Endometrial microvascular endothelial cells (primary cell): ENCODE data around the gene PANK3. TPM values are rescaled to one million over a fixed set of nuclear protein-coding genes. Genes with fewer than 3 reads are reported as not detected.
"Not testable (repeated sequence)": the region's sequence is repeated elsewhere in the genome, so short reads cannot be mapped to it uniquely, and the experiment has no call there.

Source experiments
- in situ Hi-C: cut with HindIII; loops from 2 replicates; pipeline ENCODE4 v1.10.0; 2017; ENCODE audit warnings: low sequenced_read_pairs, low pct_unique_long_range_greater_than_20kb; ENCODE audit errors: inconsistent ontology term
- total RNA-seq: library from RNA; depleted of rRNA; stranded (reverse); fragments of >200 nt; gene quantifications from one replicate; pipeline ENCODE4 v1.2.3, GENCODE V29; 2015; ENCODE audit errors: inconsistent ontology term

Gene PANK3
- total RNA-seq, 1 donor from 2014 or later = 23.6 TPM

DNA sequence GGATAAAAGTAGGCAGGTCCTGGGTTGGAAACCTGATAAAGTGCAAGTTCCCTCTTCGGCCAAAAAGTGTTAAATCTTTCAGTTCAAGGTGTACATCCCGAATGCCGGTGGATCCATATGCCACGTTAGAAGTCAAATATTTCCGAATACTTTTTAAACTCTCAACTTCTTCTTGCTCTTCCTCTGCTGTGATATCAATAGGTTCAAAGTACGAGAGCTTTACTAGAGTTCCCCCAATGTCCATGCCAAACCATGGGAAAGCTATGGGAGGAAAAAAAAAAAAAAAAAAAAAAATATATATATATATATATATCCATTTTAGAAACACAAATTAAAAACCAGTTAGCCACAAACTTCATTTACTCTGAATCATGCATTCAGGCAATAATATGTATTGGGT, 10.4 kb downstream of the PANK3 start:
- in situ Hi-C loops = no loop called here

DNA sequence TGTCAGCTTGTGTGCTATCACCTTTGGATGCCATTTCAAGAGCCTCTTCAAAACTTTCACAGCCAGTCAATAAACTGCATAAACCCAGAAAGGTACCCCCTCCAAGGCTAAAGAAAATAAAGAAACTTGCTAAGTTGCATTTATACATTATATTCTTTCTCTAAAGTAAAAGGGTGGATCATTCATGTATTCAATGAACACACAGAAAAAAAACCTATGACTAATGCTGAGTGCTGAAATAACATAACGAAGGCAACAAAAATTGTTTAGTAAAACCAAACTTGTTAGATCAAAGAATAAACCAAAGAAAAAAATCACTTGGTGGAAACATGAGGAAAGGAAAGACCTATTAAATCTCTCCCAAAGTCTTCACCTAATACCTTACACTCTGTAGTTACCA, 15.2 kb downstream of the PANK3 start:
- in situ Hi-C loops = no loop called here

DNA sequence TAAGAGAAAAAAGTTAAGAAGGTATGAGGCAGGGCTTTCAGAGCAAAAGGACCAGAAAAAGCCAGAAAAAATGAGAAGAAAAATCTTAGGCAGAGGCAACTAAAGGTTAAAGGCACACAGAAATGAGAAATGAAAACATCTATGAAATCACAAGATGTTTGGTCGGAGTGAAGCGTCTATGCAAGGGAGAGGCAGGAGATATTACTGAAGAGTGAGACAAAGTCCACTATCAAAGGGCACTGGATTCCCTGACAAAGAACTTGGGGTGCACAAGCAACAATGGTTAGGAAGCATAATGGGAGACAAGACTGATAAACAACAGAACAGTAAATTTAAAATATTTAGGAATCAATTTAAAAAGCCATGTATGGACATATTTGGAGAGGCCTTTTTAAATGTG, 16.9 kb downstream of the PANK3 start:
- in situ Hi-C loops = no loop called here

DNA sequence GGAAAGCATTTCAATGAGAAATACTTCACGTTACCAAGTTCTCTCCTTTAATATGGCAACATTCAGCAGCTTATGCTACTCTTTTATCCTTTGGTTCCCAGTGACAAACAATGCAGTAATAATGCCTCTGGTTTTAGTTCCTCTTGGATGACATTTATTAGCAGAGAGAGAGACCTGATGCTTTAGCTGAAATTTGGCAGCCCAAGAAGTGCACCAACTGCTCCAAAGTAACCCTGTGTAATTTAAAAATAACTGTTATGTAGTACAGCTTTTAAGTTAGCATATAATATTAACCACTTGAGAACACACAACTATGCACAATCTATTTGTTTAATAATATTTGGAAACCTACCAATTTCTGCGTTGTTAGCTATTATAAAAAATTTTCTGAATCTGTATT, 21.8 kb downstream of the PANK3 start:
- in situ Hi-C loops = no loop called here

DNA sequence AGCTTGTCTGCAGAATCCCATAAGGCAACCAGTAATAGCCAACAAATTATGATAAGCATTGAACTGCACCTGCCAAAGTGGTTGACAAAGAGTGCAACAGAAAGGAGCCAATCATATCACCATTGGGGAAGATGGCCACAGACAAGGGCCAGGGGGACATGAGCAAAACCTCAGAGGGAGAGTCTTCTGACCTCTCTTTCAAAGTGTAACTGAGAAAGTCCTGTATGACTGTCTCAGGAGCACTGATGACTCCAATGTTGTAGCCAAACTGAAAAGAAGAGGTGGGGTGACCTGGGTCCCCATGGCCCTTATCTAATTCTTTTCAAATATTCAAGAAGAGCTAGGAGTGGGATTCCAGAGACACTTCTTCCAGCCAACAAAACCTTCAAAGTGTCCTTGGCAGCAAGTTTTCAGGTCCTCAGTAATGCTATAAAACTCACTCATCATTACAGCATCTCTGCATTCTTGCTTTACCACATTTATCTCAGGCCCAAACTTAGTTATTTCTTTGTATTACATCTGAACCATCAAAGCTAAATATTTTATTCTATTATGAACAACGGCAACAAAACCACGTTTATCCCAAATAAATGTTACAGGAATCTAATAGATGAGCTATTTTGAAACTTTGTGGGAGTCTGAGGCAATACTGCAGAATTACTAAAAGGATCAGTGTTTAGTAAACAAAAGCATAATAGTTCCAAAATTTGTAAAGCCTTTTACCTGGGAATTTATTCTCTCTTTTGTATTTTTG, 25.6 kb downstream of the PANK3 start:
- in situ Hi-C loops = no loop called here

DNA sequence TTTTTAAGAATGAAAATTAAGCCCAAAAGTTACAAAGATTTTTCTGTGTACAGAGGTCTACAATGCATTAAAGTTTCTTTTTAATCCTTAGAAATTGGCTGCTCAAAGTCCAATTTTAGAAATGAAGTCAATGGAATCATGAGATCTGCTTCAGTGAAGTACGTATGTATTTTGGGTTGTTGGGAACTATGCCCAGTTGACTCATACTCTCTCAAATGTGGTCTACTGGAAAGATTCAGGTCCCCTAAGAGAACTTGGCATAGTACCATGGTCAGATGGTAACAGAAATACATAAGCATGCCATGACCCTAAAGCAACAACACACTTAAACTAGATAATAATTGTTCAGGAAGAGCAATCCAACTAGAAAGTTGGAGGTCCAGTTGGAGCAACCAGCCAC, 27.0 kb downstream of the PANK3 start:
- in situ Hi-C loops = no loop called here

DNA sequence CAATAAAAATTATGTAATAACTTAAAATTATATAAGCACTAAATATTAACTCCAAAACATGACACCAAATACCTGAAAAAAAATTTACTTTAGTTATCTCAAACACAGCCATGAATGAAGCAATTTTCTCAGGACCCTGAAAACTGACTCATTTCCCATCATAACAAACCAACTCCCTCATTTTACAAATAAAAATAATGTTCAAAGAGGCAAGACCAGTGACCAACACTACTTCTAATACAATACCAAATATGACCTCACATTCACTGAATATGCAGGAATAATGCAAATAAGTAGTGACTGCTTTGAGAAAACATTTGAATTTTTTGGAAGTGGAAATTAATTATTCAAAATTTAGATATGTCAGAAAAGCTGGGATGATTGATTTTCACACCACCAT, 28.5 kb downstream of the PANK3 start:
- in situ Hi-C loops = no loop called here

DNA sequence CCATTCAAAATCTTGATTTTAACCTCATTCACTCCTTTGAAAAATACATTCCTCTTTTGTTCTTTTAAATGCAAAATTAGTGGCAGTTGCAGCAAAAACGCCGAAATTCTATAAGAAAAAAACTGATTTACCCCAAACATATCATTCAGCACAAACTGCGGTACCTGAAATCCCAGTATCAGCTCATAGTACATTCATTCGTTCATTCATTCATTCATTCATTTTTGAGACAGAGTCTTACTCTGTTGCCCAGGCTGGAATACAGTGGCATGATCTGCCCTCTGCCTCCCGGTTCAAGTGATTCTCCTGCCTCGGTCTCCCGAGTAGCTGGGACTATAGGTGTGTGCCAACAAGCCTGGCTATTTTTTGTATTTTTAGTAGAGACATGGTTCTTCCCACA, 29.6 kb downstream of the PANK3 start:
- in situ Hi-C loops = no loop called here

DNA sequence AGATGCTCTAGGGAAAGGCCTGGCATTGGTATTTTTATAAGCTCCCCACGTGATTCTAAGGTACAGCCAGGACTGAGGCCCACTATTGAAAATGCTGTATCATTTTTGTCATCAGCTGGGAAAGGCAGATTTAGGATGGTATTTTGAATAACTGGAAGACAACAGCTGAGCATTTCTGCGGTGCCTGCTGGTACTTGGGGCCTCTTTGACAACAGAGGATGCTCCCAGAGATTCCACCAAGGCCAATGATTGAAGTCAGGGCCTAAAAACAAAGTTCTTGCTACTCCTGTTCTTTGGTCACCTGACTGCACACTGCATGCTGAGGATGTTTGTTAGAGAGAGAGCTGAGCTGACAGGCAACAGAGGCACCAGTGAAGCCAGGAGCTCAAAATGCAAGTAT, 42.0 kb downstream of the PANK3 start:
- in situ Hi-C loops = no loop called here

DNA sequence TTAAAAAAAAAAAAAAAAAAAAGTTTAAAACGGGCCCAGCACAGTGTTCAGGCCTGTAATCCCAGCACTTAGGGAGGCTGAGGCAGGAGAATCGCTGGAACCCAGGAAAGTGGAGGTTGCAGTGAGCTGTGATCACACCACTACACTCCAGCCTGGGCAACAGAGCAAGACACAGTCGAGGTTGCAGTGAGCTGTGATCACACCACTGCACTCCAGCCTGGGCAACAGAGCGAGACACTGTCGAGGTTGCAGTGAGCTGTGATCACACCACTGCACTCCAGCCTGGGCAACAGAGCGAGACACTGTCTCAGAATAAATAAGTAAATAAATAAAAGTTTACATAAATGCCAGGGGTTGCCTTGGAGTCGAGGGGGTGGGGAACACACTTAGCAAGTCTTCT, 44.8 kb downstream of the PANK3 start:
- in situ Hi-C loops = not testable (repeated sequence)

DNA sequence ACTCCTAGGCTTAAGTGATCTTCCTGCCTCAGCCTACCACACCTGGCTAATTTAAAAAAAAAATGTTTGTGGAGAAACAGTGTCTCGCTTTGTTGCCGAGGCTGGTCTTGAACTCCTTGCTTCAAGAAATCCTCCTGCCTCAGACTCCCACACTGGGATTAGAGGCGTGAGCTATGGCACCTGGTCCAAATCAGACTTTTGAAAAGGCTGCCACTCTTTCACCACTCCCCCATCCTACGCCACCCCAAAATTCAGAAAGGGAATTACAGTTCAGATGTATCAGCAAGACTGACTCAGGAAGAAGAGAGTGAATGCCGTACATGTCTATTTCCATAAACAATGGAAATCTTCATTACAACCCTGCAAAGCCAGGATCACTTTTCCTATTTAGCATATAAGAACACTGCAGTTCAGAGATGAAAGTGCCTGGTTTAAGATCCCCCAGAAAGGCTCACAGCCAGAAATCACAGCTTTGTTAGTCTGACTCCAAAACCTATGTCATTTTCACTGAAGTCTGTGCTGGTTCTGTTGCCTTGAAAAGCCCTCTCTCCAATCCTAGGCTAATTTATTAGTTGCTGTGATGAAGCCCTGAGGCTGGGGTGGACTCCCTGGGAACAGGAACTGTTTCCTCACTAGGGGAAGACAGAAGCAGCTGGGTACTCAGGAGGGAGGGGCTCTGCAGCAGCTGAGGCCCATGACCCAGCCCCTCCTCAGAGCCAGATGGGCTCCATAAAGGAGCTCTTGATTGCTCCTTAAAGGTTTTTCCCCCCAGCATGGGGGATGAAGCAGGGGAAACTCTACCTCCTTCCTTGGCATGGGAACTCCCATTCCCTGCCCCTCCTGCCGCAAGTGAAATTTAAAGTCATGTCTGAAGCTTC, 46.9 kb downstream of the PANK3 start:
- in situ Hi-C loops = no loop called here

DNA sequence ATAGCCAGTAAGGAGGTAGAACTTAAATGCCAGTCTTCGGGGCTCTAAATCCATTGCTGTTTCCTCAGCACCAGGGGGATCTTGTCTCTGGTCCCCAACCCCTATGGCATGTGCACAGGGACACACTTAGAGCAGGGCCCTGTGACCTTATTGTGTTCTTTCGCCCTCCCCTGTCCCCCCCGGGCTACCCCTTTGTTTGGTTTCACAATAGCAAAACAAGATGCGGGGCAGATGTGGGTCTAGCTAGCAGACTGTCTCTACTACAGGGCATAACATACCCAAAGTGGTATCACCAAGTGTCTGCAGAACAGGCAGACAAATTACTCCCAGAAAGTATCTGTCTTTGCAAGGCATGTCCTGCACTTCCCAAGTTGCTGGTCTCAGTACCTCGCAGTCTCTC, 48.0 kb downstream of the PANK3 start:
- in situ Hi-C loops = no loop called here

DNA sequence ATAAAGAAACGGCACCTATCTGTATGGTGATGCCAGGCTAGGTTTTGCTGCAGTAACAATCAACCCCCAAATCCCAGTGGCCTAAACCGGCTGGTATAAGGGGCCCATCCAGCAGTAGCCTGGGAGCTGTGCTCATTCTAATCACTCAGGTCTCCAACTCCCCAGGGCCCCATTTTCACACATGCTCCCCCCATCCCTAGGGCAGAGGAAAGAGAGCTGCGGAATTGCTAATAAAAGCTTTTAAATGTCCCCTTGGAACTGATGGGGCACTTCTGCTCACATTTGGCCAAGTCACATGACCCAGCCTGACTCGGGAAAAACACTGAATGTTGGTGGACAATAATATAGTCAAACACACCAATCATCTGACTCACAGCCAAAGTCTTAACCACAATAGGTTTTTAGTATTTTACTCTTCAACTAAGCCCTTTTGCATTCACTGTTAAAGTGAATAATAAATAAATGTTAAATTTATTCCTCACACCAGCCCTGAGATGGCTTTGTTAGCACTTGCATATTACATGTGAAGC, 48.5 kb downstream of the PANK3 start:
- in situ Hi-C loops = no loop called here

DNA sequence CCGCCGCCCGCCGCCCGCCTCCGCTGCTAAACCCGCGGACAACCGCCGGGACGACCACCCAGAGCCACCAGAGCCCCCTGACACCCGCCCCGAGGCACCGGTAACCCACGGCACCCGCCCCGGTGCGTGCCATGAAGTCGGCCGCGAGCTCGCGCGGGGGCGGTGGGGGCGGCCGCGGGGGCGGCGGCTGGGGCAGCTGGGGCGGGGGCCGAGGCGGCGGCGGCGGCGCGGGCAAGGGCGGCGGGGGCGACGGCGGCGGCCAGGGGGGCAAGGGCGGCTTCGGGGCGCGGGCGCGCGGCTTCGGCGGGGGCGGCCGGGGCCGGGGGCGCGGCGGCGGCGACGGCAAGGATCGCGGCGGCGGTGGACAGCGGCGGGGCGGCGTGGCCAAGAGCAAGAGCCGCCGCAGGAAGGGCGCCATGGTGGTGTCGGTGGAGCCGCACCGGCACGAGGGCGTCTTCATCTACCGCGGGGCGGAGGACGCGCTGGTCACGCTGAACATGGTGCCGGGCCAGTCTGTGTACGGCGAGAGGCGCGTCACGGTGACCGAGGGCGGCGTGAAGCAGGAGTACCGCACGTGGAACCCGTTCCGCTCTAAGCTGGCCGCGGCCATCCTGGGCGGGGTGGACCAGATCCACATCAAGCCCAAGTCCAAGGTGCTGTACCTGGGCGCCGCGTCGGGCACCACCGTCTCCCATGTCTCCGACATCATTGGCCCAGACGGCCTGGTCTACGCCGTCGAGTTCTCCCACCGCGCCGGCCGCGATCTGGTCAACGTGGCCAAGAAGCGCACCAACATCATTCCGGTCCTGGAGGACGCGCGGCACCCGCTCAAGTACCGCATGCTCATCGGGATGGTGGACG, 49.6 kb downstream of the PANK3 start:
- in situ Hi-C loops = no loop called here

DNA sequence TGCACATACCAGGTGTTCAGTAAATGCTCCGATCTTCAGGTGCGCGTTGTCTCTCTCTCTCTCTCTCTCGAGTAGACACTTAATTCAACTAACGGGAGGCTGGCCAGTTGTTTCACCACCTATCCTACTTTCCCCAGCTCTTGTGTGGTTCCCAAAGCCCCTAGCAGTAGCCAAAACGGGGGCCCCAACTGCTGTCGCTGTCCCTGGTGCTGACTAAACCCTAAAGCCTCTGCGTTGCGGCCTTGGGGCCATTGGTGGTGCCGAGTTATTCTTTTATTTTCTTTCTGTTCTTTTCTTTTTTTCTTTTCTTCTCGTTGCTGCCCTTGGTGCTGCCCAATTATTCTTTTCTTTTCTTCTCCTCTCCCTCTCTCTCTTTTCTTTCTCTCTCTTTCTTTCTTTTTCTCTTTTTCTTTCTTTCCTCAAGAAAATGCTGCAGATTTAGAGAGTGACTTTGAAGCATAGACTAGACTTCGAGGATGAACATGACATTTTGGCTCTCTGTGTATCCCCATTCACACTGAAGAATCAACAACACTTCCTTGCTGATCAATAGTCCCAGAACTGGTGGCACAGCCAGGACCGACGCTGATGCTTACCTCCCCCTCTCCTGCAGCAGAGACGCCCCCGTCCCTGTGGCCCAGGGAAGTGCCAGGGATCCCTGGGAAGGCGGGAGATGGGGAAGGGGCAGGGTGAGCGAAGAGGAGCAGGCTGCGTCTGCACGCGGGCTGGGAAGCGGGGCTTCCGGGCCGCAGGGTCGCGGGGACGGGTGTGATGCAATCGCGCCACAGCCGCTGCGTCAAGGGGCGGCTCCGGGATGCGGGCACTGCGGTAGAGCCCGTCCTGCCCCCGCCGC, 50.4 kb downstream of the PANK3 start, which contains the start of gene FBLL1:
FBLL1 (plus strand) TSS at position 785 of the 853 bp plus-strand sequence. CDS start 200 bp downstream, outside the sequence.
- in situ Hi-C loops = no loop called here

DNA sequence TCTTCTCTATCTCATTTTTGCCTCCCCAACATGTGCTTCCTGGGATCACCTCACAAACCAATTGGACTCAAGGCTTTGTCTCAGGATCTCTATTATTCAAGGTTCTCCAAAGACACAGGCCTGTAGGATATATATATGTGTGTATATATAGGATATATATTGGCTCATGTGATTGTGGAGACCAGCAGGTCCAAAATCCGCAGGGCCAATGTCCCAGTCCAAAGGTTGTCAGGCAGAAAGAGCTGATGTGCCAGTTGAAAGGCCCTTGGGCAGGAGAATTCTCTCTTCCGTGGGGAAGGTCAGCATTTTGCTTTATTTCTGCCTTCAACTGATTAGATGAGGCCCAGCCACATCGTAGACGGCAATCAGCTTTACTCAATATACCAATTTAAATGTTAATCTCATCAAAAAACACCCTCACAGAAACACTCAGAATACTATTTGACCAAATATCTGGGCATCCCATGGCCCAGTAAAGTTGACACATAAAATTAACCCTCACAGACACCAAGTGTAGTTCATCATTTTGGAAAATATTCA, 51.3 kb downstream of the PANK3 start:
- in situ Hi-C loops = no loop called here

DNA sequence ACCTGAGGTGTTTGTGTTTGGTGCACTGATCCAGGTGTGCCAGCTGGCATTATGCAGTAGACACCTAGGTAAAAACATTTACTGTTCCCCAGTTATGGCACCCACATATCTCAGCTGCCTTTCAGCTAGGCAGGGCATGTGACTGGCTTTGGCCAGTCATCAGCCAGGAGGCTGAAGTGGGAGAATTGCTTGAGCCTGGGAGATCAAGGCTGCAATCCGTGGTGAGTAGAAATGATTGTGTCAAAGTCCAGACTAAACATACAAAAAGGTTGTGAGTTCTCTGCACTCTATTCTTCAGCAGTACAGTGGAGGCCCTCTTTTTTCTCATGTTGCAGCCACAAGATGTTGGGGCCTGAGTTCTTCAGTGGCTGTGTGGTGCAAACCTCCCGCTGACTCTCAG, 53.3 kb downstream of the PANK3 start:
- in situ Hi-C loops = no loop called here

DNA sequence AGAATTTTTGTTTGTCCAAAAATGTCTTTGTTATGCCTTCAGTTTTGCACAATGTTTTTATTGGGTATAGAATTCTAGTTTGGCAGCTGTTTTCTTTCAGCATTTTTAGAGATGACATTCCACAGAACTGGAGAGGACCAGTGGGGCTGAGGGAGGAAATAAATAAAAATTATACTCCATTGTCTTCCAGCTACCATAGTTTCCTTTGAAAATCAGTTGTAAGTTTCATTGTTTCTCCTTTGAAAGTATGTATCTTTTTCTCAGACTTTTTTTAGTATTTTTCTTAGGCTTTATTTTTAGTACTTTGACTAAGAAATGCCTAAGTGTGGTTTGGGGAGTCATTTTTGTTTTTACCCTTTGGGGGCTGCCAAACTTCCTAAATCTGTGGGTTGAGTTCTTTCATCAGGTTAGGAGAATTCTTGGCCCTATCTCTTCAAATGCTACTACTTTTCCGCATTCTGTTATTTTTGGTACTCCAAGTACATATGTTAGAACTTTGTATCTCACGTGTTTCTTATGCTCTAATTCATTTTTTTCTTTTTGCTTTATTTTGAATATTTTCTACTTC, 65.2 kb downstream of the PANK3 start:
- in situ Hi-C loops = no loop called here
